ENCODE results near the gene TROAP. TPM values are rescaled to one million over a fixed set of nuclear protein-coding genes. Genes with fewer than 3 reads are reported as not detected.

The TROAP gene
- total and polyA plus RNA-seq, 2 experiments from 2014 or later, result 46.4 to 47.5 TPM

GRCh38 chr12:49284672-49285071 is 38.4 kb upstream of the TROAP start:
- ATAC-seq (no peak), DNase-seq (ENCODE audit: low spot score) (no peak)
- no peak overlapping the region for H2AFZ ChIP-seq
- no peak overlapping the region for H3K4me2 ChIP-seq
- Mint-ChIP-seq H3K9me3 (no peaks in the 10 kb centered on the region; the same call in 2 of the 3 replicates), H3K27me3 (ENCODE audit: insufficient read depth, low read depth, poor library complexity) (peaks cover 19% of the 10 kb centered on the region), H3K36me3 (ENCODE audit: low read depth) (no peaks in the 10 kb centered on the region), H3K4me3 (no peak overlapping the region), H3K4me1 (peaks cover 14% of the 10 kb centered on the region), H3K27ac (no peak overlapping the region)
- H3K36me3 ChIP-seq (ENCODE audit: insufficient read depth), result no peaks in the 10 kb centered on the region
- peaks cover 20% of the 10 kb centered on the region for H3K27me3 ChIP-seq (ENCODE audit: insufficient read depth)
- no peaks in the 10 kb centered on the region for H3K79me2 ChIP-seq (replicated peaks; ENCODE audit: insufficient read depth)
- TF ChIP-seq CREB1 (CRISPR knock-in tag; IDR thresholded peaks at IDR 0.05; ENCODE audit: low read depth) (no peak), POLR2AphosphoS5 (IDR thresholded peaks at IDR 0.05; ENCODE audit: low read depth) (no peak), ZNF114 (CRISPR knock-in tag; IDR thresholded peaks at IDR 0.05) (no peak), ZNF331 (CRISPR knock-in tag; IDR thresholded peaks at IDR 0.05; ENCODE audit: low read depth) (no peak)
- TF ChIP-seq, protein P1, sequence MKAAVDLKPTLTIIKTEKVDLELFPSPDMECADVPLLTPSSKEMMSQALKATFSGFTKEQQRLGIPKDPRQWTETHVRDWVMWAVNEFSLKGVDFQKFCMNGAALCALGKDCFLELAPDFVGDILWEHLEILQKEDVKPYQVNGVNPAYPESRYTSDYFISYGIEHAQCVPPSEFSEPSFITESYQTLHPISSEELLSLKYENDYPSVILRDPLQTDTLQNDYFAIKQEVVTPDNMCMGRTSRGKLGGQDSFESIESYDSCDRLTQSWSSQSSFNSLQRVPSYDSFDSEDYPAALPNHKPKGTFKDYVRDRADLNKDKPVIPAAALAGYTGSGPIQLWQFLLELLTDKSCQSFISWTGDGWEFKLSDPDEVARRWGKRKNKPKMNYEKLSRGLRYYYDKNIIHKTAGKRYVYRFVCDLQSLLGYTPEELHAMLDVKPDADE (IDR thresholded peaks at IDR 0.05), result no peak
- TF ChIP-seq, protein P2, sequence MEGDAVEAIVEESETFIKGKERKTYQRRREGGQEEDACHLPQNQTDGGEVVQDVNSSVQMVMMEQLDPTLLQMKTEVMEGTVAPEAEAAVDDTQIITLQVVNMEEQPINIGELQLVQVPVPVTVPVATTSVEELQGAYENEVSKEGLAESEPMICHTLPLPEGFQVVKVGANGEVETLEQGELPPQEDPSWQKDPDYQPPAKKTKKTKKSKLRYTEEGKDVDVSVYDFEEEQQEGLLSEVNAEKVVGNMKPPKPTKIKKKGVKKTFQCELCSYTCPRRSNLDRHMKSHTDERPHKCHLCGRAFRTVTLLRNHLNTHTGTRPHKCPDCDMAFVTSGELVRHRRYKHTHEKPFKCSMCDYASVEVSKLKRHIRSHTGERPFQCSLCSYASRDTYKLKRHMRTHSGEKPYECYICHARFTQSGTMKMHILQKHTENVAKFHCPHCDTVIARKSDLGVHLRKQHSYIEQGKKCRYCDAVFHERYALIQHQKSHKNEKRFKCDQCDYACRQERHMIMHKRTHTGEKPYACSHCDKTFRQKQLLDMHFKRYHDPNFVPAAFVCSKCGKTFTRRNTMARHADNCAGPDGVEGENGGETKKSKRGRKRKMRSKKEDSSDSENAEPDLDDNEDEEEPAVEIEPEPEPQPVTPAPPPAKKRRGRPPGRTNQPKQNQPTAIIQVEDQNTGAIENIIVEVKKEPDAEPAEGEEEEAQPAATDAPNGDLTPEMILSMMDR (conservative IDR thresholded peaks at IDR 0.05; ENCODE audit: low read depth in 2 of 2), result no peak
- no peaks in the 10 kb centered on the region for H3F3A ChIP-seq (replicated peaks; ENCODE audit: low read depth)
- no peak overlapping the region for H3K4me3 ChIP-seq
- no peak overlapping the region for H3K27ac ChIP-seq (ENCODE audit: low read depth)
- peaks cover 5% of the 10 kb centered on the region; the same call in 1 of the 2 replicates for H3K4me1 ChIP-seq (ENCODE audit: insufficient read depth)
- no peaks in the 10 kb centered on the region for H3K9me2 ChIP-seq (ENCODE audit: insufficient read depth)
- H4K20me1 ChIP-seq (replicated peaks; ENCODE audit: insufficient read depth), result no peaks in the 10 kb centered on the region

DNA sequence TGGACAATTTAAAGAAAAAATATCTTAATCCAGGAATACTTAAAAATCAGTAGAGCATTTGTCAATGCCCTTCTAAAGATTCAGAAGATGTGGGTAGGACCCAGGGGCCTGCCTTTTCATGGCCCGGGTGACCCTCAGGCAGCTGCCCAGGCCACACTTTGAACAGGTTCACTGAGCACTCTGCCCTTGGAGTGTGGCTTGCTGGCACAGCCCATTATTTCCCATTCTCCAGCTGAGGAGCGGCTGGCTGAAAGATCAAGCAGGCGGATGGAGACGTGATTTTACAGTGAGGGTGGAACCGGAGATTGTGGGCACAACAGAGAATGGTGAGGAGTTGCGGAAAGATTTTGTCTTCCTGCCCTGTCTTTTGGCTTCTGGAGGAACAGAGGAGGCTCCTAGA is 35.2 kb upstream of the TROAP start:
- Mint-ChIP-seq H3K36me3 (ENCODE audit: low read depth) (no peaks in the 10 kb centered on the region), H3K4me1 (peaks cover 3% of the 10 kb centered on the region; the same call in 2 of the 3 replicates), H3K4me3 (no peak overlapping the region), H3K27me3 (ENCODE audit: insufficient read depth, low read depth, poor library complexity) (peaks cover 38% of the 10 kb centered on the region), H3K9me3 (no peaks in the 10 kb centered on the region; the same call in 2 of the 3 replicates), H3K27ac (no peak overlapping the region)
- 0 out of 2 replicates have a peak, but pooled peaks cover under 1% of the 10 kb centered on the region for H3K4me1 ChIP-seq (ENCODE audit: insufficient read depth)
- DNase-seq (ENCODE audit: low spot score) (no peak), ATAC-seq (no peak)
- H3K27me3 ChIP-seq (ENCODE audit: insufficient read depth), result peaks cover 52% of the 10 kb centered on the region
- H3F3A ChIP-seq (replicated peaks; ENCODE audit: low read depth), result no peaks in the 10 kb centered on the region
- H2AFZ ChIP-seq, result no peak overlapping the region
- no peaks in the 10 kb centered on the region for H3K9me2 ChIP-seq (ENCODE audit: insufficient read depth)
- no peaks in the 10 kb centered on the region for H3K79me2 ChIP-seq (replicated peaks; ENCODE audit: insufficient read depth)
- TF ChIP-seq POLR2AphosphoS5 (IDR thresholded peaks at IDR 0.05; ENCODE audit: low read depth), result no peak
- TF ChIP-seq ZNF114 (CRISPR knock-in tag; IDR thresholded peaks at IDR 0.05), result no peak
- TF ChIP-seq, protein P1 (IDR thresholded peaks at IDR 0.05), result no peak
- TF ChIP-seq ZNF331 (CRISPR knock-in tag; IDR thresholded peaks at IDR 0.05; ENCODE audit: low read depth), result no peak
- TF ChIP-seq JUNB (IDR thresholded peaks at IDR 0.05; ENCODE audit: unreplicated experiment), result no peak
- TF ChIP-seq NANOG (IDR thresholded peaks at IDR 0.05; ENCODE audit: borderline replicate concordance), result no peak
- TF ChIP-seq CREB1 (CRISPR knock-in tag; IDR thresholded peaks at IDR 0.05; ENCODE audit: low read depth), result no peak
- no peak for TF ChIP-seq EZH2phosphoT487 (IDR thresholded peaks at IDR 0.05; ENCODE audit: unreplicated experiment)
- no peak overlapping the region for H3K4me2 ChIP-seq
- H3K27ac ChIP-seq (ENCODE audit: low read depth), result no peak overlapping the region
- no peaks in the 10 kb centered on the region for H3K36me3 ChIP-seq (ENCODE audit: insufficient read depth)
- no peaks in the 10 kb centered on the region for H4K20me1 ChIP-seq (replicated peaks; ENCODE audit: insufficient read depth)
- H3K4me3 ChIP-seq, result no peak overlapping the region
